GM19324 (cell line): Measurements from ENCODE around the gene GRB2.
"Not testable (repeated sequence)": the region's sequence is repeated elsewhere in the genome, so short reads cannot be mapped to it uniquely, and the experiment has no call there.

Experiments used
- ATAC-seq: cut with Tn5 transposase; IDR thresholded peaks from one replicate; pipeline ENCODE4 v1.9.1; 2021; ENCODE audit warnings: mild to moderate bottlenecking, moderate library complexity; ENCODE audit not compliant: unreplicated experiment, low FRiP score

The GRB2 gene

GRCh38 chr17:75405365-75406221, at the start of gene GRB2:
Gene GRB2 (minus strand): TSS chr17:75405678. CDS start chr17:75393628, 12,050 bp downstream.
- ATAC-seq, result peak; percentile 88

- not testable (repeated sequence) for ATAC-seq
These were observed 49.2 kb upstream of the GRB2 start for GRCh38 chr17:75454672-75455071.

- ATAC-seq, result no peak
These were observed 48.7 kb upstream of the GRB2 start for GRCh38 chr17:75454193-75454592.

GRCh38 chr17:75450270-75450669, 44.8 kb upstream of the GRB2 start:
- ATAC-seq, result no peak

GRCh38 chr17:75447951-75448856, 42.7 kb upstream of the GRB2 start:
- ATAC-seq, result no peak

- ATAC-seq, result not testable (repeated sequence)
These were observed 40.4 kb upstream of the GRB2 start for GRCh38 chr17:75445896-75446295.

GRCh38 chr17:75445296-75445695, 39.8 kb upstream of the GRB2 start:
- ATAC-seq, result no peak

- no peak for ATAC-seq
These were observed 37.0 kb upstream of the GRB2 start for GRCh38 chr17:75442168-75443103.

- no peak for ATAC-seq
These were observed 35.4 kb upstream of the GRB2 start for GRCh38 chr17:75440738-75441448.

GRCh38 chr17:75439287-75439686, 33.8 kb upstream of the GRB2 start:
- no peak for ATAC-seq

GRCh38 chr17:75437404-75437803, 31.9 kb upstream of the GRB2 start:
- not testable (repeated sequence) for ATAC-seq

- not testable (repeated sequence) for ATAC-seq
These were observed 29.0 kb upstream of the GRB2 start for GRCh38 chr17:75434433-75434832.

- no peak for ATAC-seq
These were observed 27.8 kb upstream of the GRB2 start for GRCh38 chr17:75433218-75433783.

- ATAC-seq, result no peak
These were observed 24.9 kb upstream of the GRB2 start for GRCh38 chr17:75430159-75430974.

- ATAC-seq, result no peak
These were observed 23.3 kb upstream of the GRB2 start for GRCh38 chr17:75428543-75429469.

GRCh38 chr17:75418531-75418930, 13.1 kb upstream of the GRB2 start:
- ATAC-seq, result no peak

- ATAC-seq, result no peak
These were observed 11.6 kb upstream of the GRB2 start for GRCh38 chr17:75417054-75417580.
